ENCODE results near the gene PLEKHA6. TPM values are rescaled to one million over a fixed set of nuclear protein-coding genes. Genes with fewer than 3 reads are reported as not detected.

Gene PLEKHA6
- total and polyA plus RNA-seq, 2 donors (not counting 1 experiment from before 2014, with no cell fraction given), result 0.31 to 0.47 TPM

- DNase-seq, result no peak
- Histone ChIP-seq H3K79me2 (ENCODE audit: control insufficient read depth, insufficient read depth, low read length) (no peaks in the 10 kb centered on the region), H3K36me3 (replicated peaks in 1 of 2; ENCODE audit: control extremely low read depth in 1 of 2, control insufficient read depth in 1 of 2, extremely low read depth in 1 of 2, insufficient read depth in 2 of 2, low read length in 1 of 2) (no peaks in the 10 kb centered on the region), H3K27me3 (replicated peaks in 1 of 4; ENCODE audit: control extremely low read depth in 1 of 4, control insufficient read depth in 3 of 4, insufficient read depth in 4 of 4, low read length in 3 of 4) (peaks cover 0 to 37% (median 10%) of the 10 kb centered on the region in 4 experiments), H3K4me1 (ENCODE audit: control insufficient read depth in 2 of 2, insufficient read depth in 2 of 2, low read length in 2 of 2) (peaks cover 6 to 13% of the 10 kb centered on the region in 2 donors), H3K27ac (ENCODE audit: low read length in 2 of 2) (no peak overlapping the region), H3K9me3 (ENCODE audit: control extremely low read depth in 1 of 3, control insufficient read depth in 2 of 3, insufficient read depth in 1 of 3, low read length in 2 of 3) (no peaks in the 10 kb centered on the region), H3K4me2 (replicated peaks; ENCODE audit: low read depth, low read length, poor library complexity, severe bottlenecking) (no peak overlapping the region), H3K9ac (ENCODE audit: low read length) (no peak overlapping the region), H3K4me3 (ENCODE audit: control extremely low read depth in 1 of 5, extremely low read depth in 1 of 5, insufficient read depth in 1 of 5, low read depth in 2 of 5, low read length in 4 of 5) (no peak overlapping the region), H2AFZ (ENCODE audit: insufficient read depth, low read depth, low read length, poor library complexity, severe bottlenecking) (no peak overlapping the region), H4K20me1 (ENCODE audit: control insufficient read depth, insufficient read depth, low read length, poor library complexity, severe bottlenecking) (no peaks in the 10 kb centered on the region)
- peaks cover 39% of the 10 kb centered on the region for H3K27me3 Mint-ChIP-seq
- CTCF ChIA-PET, result no interaction called here
- no peak for TF ChIP-seq CTCF (IDR thresholded peaks at IDR 0.05)
- no peak for TF ChIP-seq EZH2 (IDR thresholded peaks at IDR 0.05; ENCODE audit: borderline replicate concordance, insufficient read depth, low read depth, low read length, poor library complexity, severe bottlenecking)
- POLR2A ChIA-PET, result no interaction called here
- intact Hi-C loops (cut with micrococcal nuclease), result no loop called here
- no peak overlapping the region for H3K4me3 Mint-ChIP-seq
- H3K4me1 Mint-ChIP-seq, result peaks cover 8% of the 10 kb centered on the region
- 15% methylated on average over 1 of the region's 4 CpGs for WGBS (ENCODE audit: insufficient coverage)
- no peak overlapping the region for H3K27ac Mint-ChIP-seq
- H3K9me3 Mint-ChIP-seq (ENCODE audit: insufficient read depth), result no peaks in the 10 kb centered on the region
- ATAC-seq (ENCODE audit: low read depth), result no peak
Measured at GRCh38 chr1:204356997-204357396, 2.7 kb downstream of the PLEKHA6 start.

DNA sequence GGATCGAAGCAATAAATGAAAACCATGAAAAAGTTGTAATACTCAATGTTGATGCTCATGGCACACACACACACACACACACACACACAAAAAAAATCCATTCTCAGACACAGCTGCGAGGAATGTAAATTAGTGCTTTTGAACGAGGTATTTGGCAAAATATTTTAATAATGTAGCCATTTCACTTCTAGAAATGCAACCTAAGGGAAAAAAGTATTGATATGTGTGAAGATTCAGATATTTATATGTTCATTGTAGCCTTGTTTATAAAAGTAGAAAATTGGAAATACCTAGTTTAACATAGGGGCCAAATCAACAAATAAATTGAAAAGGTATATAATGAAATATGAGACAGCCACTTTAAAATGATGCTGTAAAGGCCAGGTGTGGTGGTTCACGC is 3.8 kb downstream of the PLEKHA6 start:
- H3K4me1 Mint-ChIP-seq, result peaks cover 8% of the 10 kb centered on the region
- H3K27ac Mint-ChIP-seq, result no peak overlapping the region
- no peak overlapping the region for H3K4me3 Mint-ChIP-seq
- no peaks in the 10 kb centered on the region for H4K20me1 ChIP-seq (ENCODE audit: control insufficient read depth, insufficient read depth, low read length, poor library complexity, severe bottlenecking)
- WGBS (ENCODE audit: insufficient coverage), result 91% methylated on average over 1 of the region's 4 CpGs
- H3K4me1 ChIP-seq (ENCODE audit: control insufficient read depth in 2 of 2, insufficient read depth in 2 of 2, low read length in 2 of 2), result peaks cover 6 to 13% of the 10 kb centered on the region in 2 donors
- no peak overlapping the region for H3K4me3 ChIP-seq (ENCODE audit: control extremely low read depth in 1 of 5, extremely low read depth in 1 of 5, insufficient read depth in 1 of 5, low read depth in 2 of 5, low read length in 4 of 5)
- TF ChIP-seq EZH2 (IDR thresholded peaks at IDR 0.05; ENCODE audit: borderline replicate concordance, insufficient read depth, low read depth, low read length, poor library complexity, severe bottlenecking), result no peak
- no peak for TF ChIP-seq CTCF (IDR thresholded peaks at IDR 0.05)
- POLR2A ChIA-PET, result no interaction called here
- intact Hi-C loops (cut with micrococcal nuclease), result no loop called here
- H2AFZ ChIP-seq (ENCODE audit: insufficient read depth, low read depth, low read length, poor library complexity, severe bottlenecking), result no peak overlapping the region
- H3K79me2 ChIP-seq (ENCODE audit: control insufficient read depth, insufficient read depth, low read length), result no peaks in the 10 kb centered on the region
- no peaks in the 10 kb centered on the region for H3K9me3 Mint-ChIP-seq (ENCODE audit: insufficient read depth)
- H3K27ac ChIP-seq (ENCODE audit: low read length in 2 of 2), result no peak overlapping the region
- ATAC-seq (ENCODE audit: low read depth) (no peak), DNase-seq (no peak)
- H3K27me3 Mint-ChIP-seq, result peaks cover 38% of the 10 kb centered on the region
- H3K36me3 ChIP-seq (replicated peaks in 1 of 2; ENCODE audit: control extremely low read depth in 1 of 2, control insufficient read depth in 1 of 2, extremely low read depth in 1 of 2, insufficient read depth in 2 of 2, low read length in 1 of 2), result no peaks in the 10 kb centered on the region
- H3K9ac ChIP-seq (ENCODE audit: low read length), result no peak overlapping the region
- CTCF ChIA-PET, result interaction anchor here (2.6 kb wide), 1 partner anchor 8 kb away, joined by 12 read pairs; no protein-coding TSS in a partner anchor
- peaks cover 0 to 33% (median 9%) of the 10 kb centered on the region in 4 experiments for H3K27me3 ChIP-seq (replicated peaks in 1 of 4; ENCODE audit: control extremely low read depth in 1 of 4, control insufficient read depth in 3 of 4, insufficient read depth in 4 of 4, low read length in 3 of 4)
- no peaks in the 10 kb centered on the region for H3K9me3 ChIP-seq (ENCODE audit: control extremely low read depth in 1 of 3, control insufficient read depth in 2 of 3, insufficient read depth in 1 of 3, low read length in 2 of 3)
- no peak overlapping the region for H3K4me2 ChIP-seq (replicated peaks; ENCODE audit: low read depth, low read length, poor library complexity, severe bottlenecking)
